K562 (cell line): ENCODE results near the gene BBLN. TPM values are rescaled to one million over a fixed set of nuclear protein-coding genes. Genes with fewer than 3 reads are reported as not detected.
A peak's percentile ranks its signal among the peaks of the same experiment; 100 is the strongest.

ENCODE experiments used
- BHLHE40 ChIP-seq: IDR thresholded peaks from 2 replicates; pipeline ENCODE4 v1.6.1; 2011; ENCODE audit warnings: low read length, improper control_type of control experiment
- C11orf30 ChIP-seq: fragments of 450-650 bp; IDR thresholded peaks from 2 replicates; pipeline ENCODE4 v1.6.1; 2016; ENCODE audit warnings: low read depth, mild to moderate bottlenecking
- FOSL1 ChIP-seq: fragments of 200-800 bp; sonication (Bioruptor generic); conservative IDR thresholded peaks from 2 replicates; pipeline ENCODE4 v1.6.1; 2016; ENCODE audit warnings: missing genetic modification characterization, missing compliant biosample characterization
- FOXM1 ChIP-seq, 2 experiments: fragments of 450-650 bp in 1 of 2; sonication (generic) in 1 of 2; formaldehyde crosslinking in 1 of 2; IDR thresholded peaks; 2 replicates each; pipeline versions ENCODE4 v1.6.1 to v1.9.0; 2017 to 2022; ENCODE audit warnings: low read depth in 2 of 2, mild to moderate bottlenecking in 2 of 2, missing genetic modification reagents in 1 of 2, moderate library complexity in 1 of 2
- GABPB1 ChIP-seq: sonication (generic); formaldehyde crosslinking; IDR thresholded peaks from 2 replicates; pipeline ENCODE4 v1.8.0; 2022; ENCODE audit warnings: mild to moderate bottlenecking, missing genetic modification reagents
- HNRNPLL ChIP-seq: fragments of 200-400 bp; formaldehyde crosslinking; IDR thresholded peaks from 2 replicates; pipeline ENCODE4 v1.6.1; 2017; ENCODE audit warnings: low read length, low read depth, mild to moderate bottlenecking; ENCODE audit not compliant: poor library complexity, severe bottlenecking
- MAZ ChIP-seq, 2 experiments: fragments of 450-650 bp in 1 of 2; sonication (generic) in 1 of 2; formaldehyde crosslinking; IDR thresholded peaks in 1 of 2; conservative IDR thresholded peaks in 1 of 2; 2 replicates each; pipeline versions ENCODE4 v1.4.0 to v1.5.0; 2020; ENCODE audit warnings: mild to moderate bottlenecking in 1 of 2, missing genetic modification reagents in 1 of 2
- MCM3 ChIP-seq: fragments of 450-650 bp; IDR thresholded peaks from 2 replicates; pipeline ENCODE4 v1.6.1; 2016
- NR2C2 ChIP-seq, 2 experiments: fragments of 200-800 bp in 1 of 2; sonication (Bioruptor generic) in 1 of 2; sonication (generic) in 1 of 2; formaldehyde crosslinking in 1 of 2; IDR thresholded peaks; 2 replicates each; pipeline versions ENCODE4 v1.6.1 to v1.8.0; 2016 to 2022; ENCODE audit warnings: mild to moderate bottlenecking in 1 of 2, missing compliant biosample characterization in 1 of 2, missing genetic modification characterization in 1 of 2, missing genetic modification reagents in 1 of 2
- ZC3H8 ChIP-seq: fragments of 450-650 bp; IDR thresholded peaks from 2 replicates; pipeline ENCODE4 v1.6.1; 2017
- ZNF121 ChIP-seq: sonication (generic); formaldehyde crosslinking; conservative IDR thresholded peaks from 2 replicates; pipeline ENCODE4 v1.8.0; 2022; ENCODE audit warnings: missing genetic modification reagents
- polyA plus RNA-seq, 8 experiments: library from polyadenylated mRNA; depleted of rRNA in 4 of 8; stranded (reverse) in 5 of 8; unstranded in 3 of 8; fragments of >200 nt; fragmentation: Nextera tagmentation in 2 of 8; fragmentation: Illumina TruSeq in 1 of 8; extraction: Ambion mirVana in 2 of 8; extraction: Trizol in 1 of 8; gene quantifications; 2 replicates each; pipeline versions ENCODE4 v1.2.1 to v1.2.3, GENCODE V29; 2011 to 2014; ENCODE audit warnings: inconsistent platforms in 1 of 8, missing spikeins in 1 of 8
- total RNA-seq, 7 experiments: library from RNA; depleted of rRNA in 6 of 7; stranded (reverse); fragments of >200 nt in 6 of 7; fragmentation: Illumina TruSeq in 2 of 7; extraction: Trizol in 2 of 7; gene quantifications; 2 replicates each; pipeline versions ENCODE4 v1.2.1 to v1.2.3, GENCODE V29; 2011 to 2021; ENCODE audit warnings: low replicate concordance in 1 of 7
- TF ChIP-seq, protein P1 (sequence below): fragments of 150-350 bp; IDR thresholded peaks from 2 replicates; pipeline ENCODE4 v1.6.1; 2014; ENCODE audit warnings: low read depth, mild to moderate bottlenecking, low read length, borderline replicate concordance
- TF ChIP-seq, protein P2 (sequence below): fragments of 450-650 bp; IDR thresholded peaks from 2 replicates; pipeline ENCODE4 v1.6.1; 2016

BBLN gene
- total and polyA plus RNA-seq, 9 of the 15 experiments (the other 6 are each of a cell fraction or from before 2014, with no cell fraction given), result 4.2 to 331 (median 87.1) TPM

- TF ChIP-seq HNRNPLL, result peak; percentile 77
- peak; percentile 96 to 100 for TF ChIP-seq MAZ (CRISPR knock-in tag; conservative IDR thresholded peaks at IDR 0.05 in 1 of 2, IDR thresholded peaks at IDR 0.05 in 1 of 2)
- no peak for TF ChIP-seq GABPB1 (CRISPR knock-in tag)
- TF ChIP-seq ZNF121 (CRISPR knock-in tag), result no peak
- TF ChIP-seq, protein P1, sequence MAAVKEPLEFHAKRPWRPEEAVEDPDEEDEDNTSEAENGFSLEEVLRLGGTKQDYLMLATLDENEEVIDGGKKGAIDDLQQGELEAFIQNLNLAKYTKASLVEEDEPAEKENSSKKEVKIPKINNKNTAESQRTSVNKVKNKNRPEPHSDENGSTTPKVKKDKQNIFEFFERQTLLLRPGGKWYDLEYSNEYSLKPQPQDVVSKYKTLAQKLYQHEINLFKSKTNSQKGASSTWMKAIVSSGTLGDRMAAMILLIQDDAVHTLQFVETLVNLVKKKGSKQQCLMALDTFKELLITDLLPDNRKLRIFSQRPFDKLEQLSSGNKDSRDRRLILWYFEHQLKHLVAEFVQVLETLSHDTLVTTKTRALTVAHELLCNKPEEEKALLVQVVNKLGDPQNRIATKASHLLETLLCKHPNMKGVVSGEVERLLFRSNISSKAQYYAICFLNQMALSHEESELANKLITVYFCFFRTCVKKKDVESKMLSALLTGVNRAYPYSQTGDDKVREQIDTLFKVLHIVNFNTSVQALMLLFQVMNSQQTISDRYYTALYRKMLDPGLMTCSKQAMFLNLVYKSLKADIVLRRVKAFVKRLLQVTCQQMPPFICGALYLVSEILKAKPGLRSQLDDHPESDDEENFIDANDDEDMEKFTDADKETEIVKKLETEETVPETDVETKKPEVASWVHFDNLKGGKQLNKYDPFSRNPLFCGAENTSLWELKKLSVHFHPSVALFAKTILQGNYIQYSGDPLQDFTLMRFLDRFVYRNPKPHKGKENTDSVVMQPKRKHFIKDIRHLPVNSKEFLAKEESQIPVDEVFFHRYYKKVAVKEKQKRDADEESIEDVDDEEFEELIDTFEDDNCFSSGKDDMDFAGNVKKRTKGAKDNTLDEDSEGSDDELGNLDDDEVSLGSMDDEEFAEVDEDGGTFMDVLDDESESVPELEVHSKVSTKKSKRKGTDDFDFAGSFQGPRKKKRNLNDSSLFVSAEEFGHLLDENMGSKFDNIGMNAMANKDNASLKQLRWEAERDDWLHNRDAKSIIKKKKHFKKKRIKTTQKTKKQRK, result no peak
- no peak for TF ChIP-seq MCM3
- TF ChIP-seq FOSL1 (tag), result no peak
- TF ChIP-seq C11orf30, result no peak
- TF ChIP-seq BHLHE40, result peak; percentile 79
- no peak for TF ChIP-seq NR2C2 (CRISPR knock-in tag; IDR thresholded peaks at IDR 0.05)
- no peak for TF ChIP-seq NR2C2 (tag; IDR thresholded peaks at IDR 0.05)
- TF ChIP-seq, protein P2, sequence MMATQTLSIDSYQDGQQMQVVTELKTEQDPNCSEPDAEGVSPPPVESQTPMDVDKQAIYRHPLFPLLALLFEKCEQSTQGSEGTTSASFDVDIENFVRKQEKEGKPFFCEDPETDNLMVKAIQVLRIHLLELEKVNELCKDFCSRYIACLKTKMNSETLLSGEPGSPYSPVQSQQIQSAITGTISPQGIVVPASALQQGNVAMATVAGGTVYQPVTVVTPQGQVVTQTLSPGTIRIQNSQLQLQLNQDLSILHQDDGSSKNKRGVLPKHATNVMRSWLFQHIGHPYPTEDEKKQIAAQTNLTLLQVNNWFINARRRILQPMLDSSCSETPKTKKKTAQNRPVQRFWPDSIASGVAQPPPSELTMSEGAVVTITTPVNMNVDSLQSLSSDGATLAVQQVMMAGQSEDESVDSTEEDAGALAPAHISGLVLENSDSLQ, result no peak
- TF ChIP-seq FOXM1 (IDR thresholded peaks at IDR 0.05; ENCODE audit: low read depth), result no peak
- TF ChIP-seq FOXM1 (CRISPR knock-in tag; IDR thresholded peaks at IDR 0.05; ENCODE audit: low read depth), result no peak
- TF ChIP-seq ZC3H8, result no peak
Measured at GRCh38 chr9:128191406-128192046, 31.5 kb downstream of the BBLN start, which contains the start of gene CIZ1 (continued).
